ENCODE results near the gene ANK2.
A peak's percentile ranks its signal among the peaks of the same experiment; 100 is the strongest.

ANK2 gene

GRCh38 chr4:113339430-113339813 lies 290.0 kb downstream of the ANK2 start:
- DNase-seq (ENCODE audit: low read depth): no peak

GRCh38 chr4:113344100-113344499 lies 294.6 kb downstream of the ANK2 start:
- DNase-seq (ENCODE audit: low read depth): no peak

DNA sequence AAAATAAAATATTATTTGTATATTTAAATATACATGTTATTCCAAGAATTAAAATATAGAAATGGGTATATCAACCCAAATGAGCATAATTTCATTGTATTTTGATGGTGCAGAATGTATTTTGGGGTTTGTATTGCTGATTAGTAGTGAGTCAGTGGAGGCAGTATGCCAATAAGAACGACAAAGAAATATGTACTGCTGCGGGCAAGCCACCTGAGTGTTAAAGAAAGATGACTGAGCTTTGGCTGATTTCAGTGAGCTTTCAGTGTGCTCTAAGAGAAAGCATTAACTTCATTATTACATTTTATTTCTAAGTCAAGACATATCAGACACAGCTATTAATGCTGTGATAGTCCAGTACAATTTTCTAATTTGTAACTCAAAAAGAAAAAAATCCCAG lies 297.8 kb downstream of the ANK2 start:
- no peak for DNase-seq (ENCODE audit: low read depth)

GRCh38 chr4:113349430-113349829 lies 300.0 kb downstream of the ANK2 start:
- no peak for DNase-seq (ENCODE audit: low read depth)

- no peak for DNase-seq (ENCODE audit: low read depth)
Measured at GRCh38 chr4:113350576-113350975, 301.1 kb downstream of the ANK2 start.

- DNase-seq (ENCODE audit: low read depth): peak; percentile 89
Measured at GRCh38 chr4:113355550-113356371, 306.3 kb downstream of the ANK2 start.

GRCh38 chr4:113356453-113356852 lies 307.0 kb downstream of the ANK2 start:
- no peak for DNase-seq (ENCODE audit: low read depth)

- no peak for DNase-seq (ENCODE audit: low read depth)
Measured at GRCh38 chr4:113358784-113359183, 309.3 kb downstream of the ANK2 start.

- DNase-seq (ENCODE audit: low read depth): no peak
Measured at GRCh38 chr4:113365377-113365776, 315.9 kb downstream of the ANK2 start.

DNA sequence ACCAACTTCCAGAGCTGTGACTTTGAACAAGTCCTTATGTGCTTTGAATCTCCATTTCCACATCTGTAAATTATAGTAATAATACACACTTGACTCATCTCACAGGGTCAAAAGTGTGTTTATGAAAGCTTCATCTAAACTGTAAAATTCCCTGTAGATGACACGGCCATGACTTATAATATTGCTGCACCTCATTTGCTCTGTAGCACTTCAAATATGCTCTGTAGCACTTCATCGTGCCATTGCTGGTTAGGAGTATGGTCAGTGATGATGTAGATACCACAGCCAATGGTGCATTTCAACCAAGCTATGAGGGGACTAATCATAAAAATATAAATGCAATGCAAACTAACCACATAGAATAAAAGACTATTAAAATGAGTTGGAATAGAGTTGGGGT lies 318.6 kb downstream of the ANK2 start:
- peak; percentile 39 for DNase-seq (ENCODE audit: low read depth)

GRCh38 chr4:113371111-113371510 lies 321.7 kb downstream of the ANK2 start:
- DNase-seq (ENCODE audit: low read depth): no peak

DNA sequence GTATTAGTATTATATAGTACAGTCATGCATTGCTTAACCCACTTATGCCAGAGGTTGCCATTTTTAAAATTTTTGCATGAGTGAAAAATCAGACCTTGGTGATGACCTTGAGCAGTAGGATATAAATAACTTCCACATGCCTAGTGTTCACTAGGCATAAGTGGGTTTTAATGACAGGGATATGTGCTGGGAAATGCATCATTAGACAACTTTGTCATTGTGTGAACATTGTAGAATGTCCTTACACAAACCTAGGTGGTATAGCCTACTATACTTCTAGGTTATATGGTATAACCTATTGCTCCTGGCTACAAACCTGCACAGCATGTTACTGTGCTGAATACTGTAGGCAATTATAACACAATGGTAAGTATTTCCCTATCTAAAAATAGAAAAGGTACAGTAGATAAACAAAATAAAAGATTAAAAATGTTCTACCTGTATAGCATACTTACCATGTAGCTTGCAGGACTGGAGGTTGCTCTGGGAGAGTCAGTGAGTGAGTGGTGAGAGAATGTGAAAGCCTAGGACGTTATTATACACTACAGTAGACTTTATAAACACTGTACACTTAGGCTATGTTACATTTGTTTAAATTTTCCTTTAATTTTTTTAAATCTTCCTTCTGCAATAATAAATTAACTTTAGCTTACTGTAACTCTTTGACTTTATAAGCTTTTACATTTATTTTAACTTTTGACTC lies 326.7 kb downstream of the ANK2 start:
- no peak for DNase-seq (ENCODE audit: low read depth)

DNA sequence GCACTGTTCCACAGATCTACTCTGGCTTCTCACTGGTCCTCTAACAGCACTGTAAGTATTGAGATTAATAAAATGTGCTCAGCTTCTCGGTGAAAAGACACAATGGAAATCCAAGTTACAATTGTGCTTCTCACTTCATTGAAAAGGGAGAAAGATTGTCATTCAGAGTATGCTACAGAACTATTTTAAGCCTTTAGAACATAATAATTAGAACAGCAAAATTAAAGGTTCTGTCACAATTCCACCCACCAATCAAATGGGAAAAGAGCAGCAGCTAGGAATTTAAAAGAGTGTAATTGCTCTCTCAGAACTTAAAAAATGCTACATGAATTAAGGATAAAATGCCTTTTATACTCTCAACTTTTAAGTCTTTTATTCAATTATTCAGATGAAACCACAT lies 329.4 kb downstream of the ANK2 start:
- DNase-seq (ENCODE audit: low read depth): no peak

DNA sequence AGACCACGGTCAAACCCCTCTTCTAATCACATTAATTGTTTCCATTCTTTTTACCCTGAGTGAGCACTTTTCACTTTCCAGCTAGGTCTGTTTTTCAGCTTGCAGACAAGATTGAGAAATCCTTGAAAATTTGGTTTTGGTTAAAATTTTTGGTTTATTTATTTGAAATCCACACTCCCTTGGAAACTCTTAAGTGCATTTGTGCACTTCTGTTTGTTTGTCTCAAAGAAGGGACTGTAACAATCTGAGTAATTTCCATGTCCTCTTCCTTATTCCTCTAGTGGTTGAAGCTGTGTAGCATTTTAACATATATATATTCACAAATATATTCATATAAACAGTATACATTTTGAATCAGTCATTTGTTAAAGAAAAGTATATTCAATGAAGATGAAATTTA lies 333.3 kb downstream of the ANK2 start:
- no peak for DNase-seq (ENCODE audit: low read depth)

DNA sequence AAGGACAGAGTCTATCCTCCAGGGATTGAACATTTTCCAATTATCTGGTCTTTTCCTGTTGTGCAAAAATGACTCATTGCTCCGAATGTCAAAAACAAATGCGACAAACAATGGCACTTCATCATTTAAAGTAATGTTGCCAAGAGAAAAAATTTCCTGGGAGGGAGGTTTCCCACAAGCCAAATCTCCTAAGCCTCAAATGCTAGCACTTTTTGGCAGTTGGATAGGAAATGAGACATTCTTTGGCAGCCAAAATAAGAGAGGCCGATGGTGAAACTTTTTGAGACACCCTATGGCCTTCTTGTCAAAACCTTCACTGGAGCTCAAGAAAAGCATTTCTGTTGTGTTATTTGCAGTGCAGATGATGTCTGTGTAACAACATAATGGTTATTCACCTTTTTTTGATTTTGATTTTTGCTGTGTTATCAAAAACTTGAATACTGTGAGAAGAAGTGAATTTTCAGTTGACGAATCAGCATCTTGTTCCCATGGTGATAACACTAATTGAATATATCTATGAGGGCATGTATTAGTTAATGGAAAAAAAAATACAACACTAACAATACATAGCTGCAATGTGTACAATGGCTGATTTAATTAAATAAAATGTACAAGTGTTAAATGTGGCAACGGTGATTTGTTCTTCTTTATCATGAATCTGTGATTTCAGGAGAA lies 333.8 kb downstream of the ANK2 start:
- DNase-seq (ENCODE audit: low read depth): peak; percentile 56

- DNase-seq (ENCODE audit: low read depth): peak; percentile 35
Measured at GRCh38 chr4:113384600-113384999, 335.1 kb downstream of the ANK2 start.

DNA sequence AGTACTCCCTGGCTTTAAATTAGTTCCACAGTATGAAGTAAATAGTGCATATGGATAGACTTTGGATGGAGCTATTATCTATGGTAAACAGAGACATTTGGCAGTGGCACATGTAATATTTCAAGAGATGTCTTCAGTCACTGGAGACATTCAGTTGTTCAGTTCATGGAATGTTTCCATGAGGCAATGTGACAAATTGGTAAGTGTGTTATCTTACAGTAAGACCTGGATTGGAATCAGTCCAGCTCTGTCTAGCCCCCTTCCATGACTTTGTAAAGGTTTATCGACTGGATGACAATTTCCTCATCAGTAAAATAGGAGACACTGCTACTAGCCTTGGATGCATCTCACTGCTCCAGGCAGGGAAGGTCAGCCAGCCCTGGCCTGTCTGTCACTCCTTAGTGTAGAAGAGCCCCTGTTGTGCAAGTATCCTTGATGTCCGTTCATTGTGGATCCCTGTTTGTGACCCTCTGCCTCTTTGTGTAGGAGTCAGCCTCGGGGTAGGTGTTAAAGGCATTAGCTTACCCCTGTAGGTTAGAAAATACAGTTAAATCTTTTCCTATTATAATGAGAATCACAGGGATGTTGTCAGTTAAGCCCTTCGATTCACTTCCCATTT lies 335.9 kb downstream of the ANK2 start:
- no peak for DNase-seq (ENCODE audit: low read depth)

- DNase-seq (ENCODE audit: low read depth): no peak
Measured at GRCh38 chr4:113389160-113389559, 339.7 kb downstream of the ANK2 start.

DNA sequence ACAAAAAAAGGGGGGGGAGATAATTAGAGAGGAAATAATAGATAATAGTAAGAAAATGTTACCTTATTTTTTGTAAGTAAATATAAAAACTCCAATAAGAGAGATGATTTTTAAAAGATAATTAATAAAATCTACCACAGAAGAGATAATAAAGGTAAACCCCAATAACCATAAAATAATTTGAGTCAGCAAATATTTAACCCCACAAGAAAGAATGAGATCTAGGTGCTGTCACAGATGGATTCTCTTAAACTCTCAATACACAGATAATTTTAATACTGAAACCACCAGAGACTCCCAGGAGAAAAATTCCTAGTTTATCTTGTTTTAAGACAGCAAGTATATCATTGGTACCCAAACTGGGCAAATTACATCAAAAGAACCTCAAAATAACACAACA lies 341.4 kb downstream of the ANK2 start:
- no peak for DNase-seq (ENCODE audit: low read depth)

GRCh38 chr4:113394108-113394729 lies 344.8 kb downstream of the ANK2 start:
- DNase-seq (ENCODE audit: low read depth): no peak

DNA sequence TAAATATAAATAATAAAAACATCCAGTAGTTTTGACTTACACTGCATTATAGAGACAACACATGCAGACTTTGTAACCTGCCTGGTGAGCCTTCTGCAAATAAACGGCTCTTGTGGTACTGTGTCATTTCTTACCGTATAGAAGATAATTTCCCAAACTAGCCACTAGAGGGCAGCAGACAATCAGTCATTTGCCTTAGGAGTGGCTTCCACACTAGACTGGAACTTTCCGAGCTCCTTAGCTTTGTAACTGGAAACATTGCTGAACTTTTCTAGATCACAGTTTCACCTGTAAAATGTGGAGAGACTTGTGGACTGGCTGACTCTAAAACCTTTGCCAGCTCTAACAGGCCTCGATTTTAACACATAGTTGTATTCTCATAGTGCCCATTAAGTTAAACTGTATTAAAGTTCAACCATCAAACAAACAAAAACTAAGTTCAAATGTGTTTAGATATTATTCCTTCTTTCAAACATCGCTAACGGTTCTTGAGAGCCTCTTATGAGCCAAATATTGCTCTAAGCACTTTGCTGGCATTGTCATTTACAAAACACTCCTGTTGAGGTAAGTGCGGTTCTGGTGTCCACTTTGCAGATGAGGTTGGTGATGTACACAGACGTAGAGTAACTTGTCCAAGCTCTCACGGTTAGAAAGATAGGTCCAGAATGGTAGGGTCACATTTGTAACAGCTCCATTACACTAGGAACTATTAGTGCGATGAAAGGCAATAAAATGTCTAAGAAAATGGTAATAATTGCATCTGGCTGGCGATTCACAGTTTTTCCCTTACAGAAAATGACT lies 345.5 kb downstream of the ANK2 start:
- DNase-seq (ENCODE audit: low read depth): peak; percentile 82
